Progenitor cell of endocrine pancreas (in vitro differentiated cells): ENCODE data around the gene TMEM138. TPM values are rescaled to one million over a fixed set of nuclear protein-coding genes. Genes with fewer than 3 reads are reported as not detected.

Experiments
- DNase-seq: peaks from one replicate; pipeline ENCODE4 v3.0.0; 2021; ENCODE audit warnings: low spot score; ENCODE audit not compliant: unreplicated experiment
- H3K27ac Mint-ChIP-seq: 2 replicates; pipeline ENCODE4 v1.8.0; 2021; ENCODE audit warnings: mild to moderate bottlenecking, moderate library complexity, mixed read lengths
- H3K27me3 Mint-ChIP-seq: 2 replicates; pipeline ENCODE4 v1.8.0; 2021; ENCODE audit warnings: mixed read lengths
- H3K36me3 Mint-ChIP-seq: 2 replicates; pipeline ENCODE4 v1.8.0; 2022; ENCODE audit warnings: mixed read lengths; ENCODE audit not compliant: insufficient read depth
- H3K4me1 Mint-ChIP-seq: 2 replicates; pipeline ENCODE4 v1.8.0; 2021; ENCODE audit warnings: low read depth, mixed read lengths
- H3K4me3 Mint-ChIP-seq: 2 replicates; pipeline ENCODE4 v1.8.0; 2021; ENCODE audit warnings: low read depth, mild to moderate bottlenecking, moderate library complexity, mixed read lengths
- H3K9me3 Mint-ChIP-seq: 2 replicates; pipeline ENCODE4 v1.8.0; 2021; ENCODE audit warnings: low read depth, mixed read lengths
- CTCF ChIP-seq: fragments of 200-600 bp; sonication (generic); IDR thresholded peaks from one replicate; pipeline ENCODE4 v1.5.0; 2021; ENCODE audit warnings: antibody characterized with exemption, mild to moderate bottlenecking; ENCODE audit not compliant: unreplicated experiment
- total RNA-seq: library from RNA; stranded (reverse); gene quantifications from 2 replicates; pipeline ENCODE4 v1.2.1, GENCODE V29; 2021

Gene TMEM138
- total RNA-seq, 1 donor from 2014 or later: 46.7 TPM

GRCh38 chr11:61403658-61404057, 41.5 kb downstream of the TMEM138 start:
- Mint-ChIP-seq H3K36me3 (peaks cover 19% of the 10 kb centered on the region), H3K4me1 (no peaks in the 10 kb centered on the region), H3K4me3 (no peak overlapping the region), H3K9me3 (no peaks in the 10 kb centered on the region), H3K27ac (no peak overlapping the region), H3K27me3 (no peaks in the 10 kb centered on the region)
- TF ChIP-seq CTCF: no peak
- DNase-seq: no peak

GRCh38 chr11:61404103-61404502, 41.9 kb downstream of the TMEM138 start:
- no peak overlapping the region for H3K27ac Mint-ChIP-seq
- no peaks in the 10 kb centered on the region for H3K27me3 Mint-ChIP-seq
- H3K9me3 Mint-ChIP-seq: no peaks in the 10 kb centered on the region
- H3K4me3 Mint-ChIP-seq: no peak overlapping the region
- H3K36me3 Mint-ChIP-seq: peaks cover 17% of the 10 kb centered on the region
- DNase-seq: no peak
- TF ChIP-seq CTCF: no peak
- no peaks in the 10 kb centered on the region for H3K4me1 Mint-ChIP-seq

- DNase-seq: no peak
- H3K27ac Mint-ChIP-seq: no peak overlapping the region
- H3K4me1 Mint-ChIP-seq: no peaks in the 10 kb centered on the region
- H3K36me3 Mint-ChIP-seq: peaks cover 17% of the 10 kb centered on the region
- no peaks in the 10 kb centered on the region for H3K27me3 Mint-ChIP-seq
- TF ChIP-seq CTCF: no peak
- no peak overlapping the region for H3K4me3 Mint-ChIP-seq
- H3K9me3 Mint-ChIP-seq: no peaks in the 10 kb centered on the region
Measured at GRCh38 chr11:61404641-61405040, 42.5 kb downstream of the TMEM138 start.

DNA sequence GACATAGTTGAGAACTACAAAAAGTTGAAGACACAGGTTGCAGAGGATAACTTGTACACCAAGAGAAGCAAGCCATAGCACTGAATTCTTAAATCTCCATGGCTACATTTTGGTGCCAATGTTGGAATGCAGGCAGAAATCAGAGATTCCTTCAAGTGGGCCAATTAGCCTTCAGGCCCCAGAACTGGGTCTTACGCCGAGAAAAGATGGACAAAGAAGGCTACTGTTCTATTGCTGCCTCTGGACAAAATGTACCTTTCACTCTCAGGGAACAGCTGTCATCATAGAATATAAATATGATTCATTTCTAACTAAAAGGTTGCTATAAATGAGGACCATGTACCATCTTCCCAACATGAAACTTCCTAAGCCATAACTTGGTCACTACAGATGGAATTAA, 43.9 kb downstream of the TMEM138 start:
- TF ChIP-seq CTCF: no peak
- H3K4me1 Mint-ChIP-seq: no peaks in the 10 kb centered on the region
- no peak overlapping the region for H3K4me3 Mint-ChIP-seq
- H3K9me3 Mint-ChIP-seq: no peaks in the 10 kb centered on the region
- DNase-seq: no peak
- H3K36me3 Mint-ChIP-seq: peaks cover 20% of the 10 kb centered on the region
- no peak overlapping the region for H3K27ac Mint-ChIP-seq
- H3K27me3 Mint-ChIP-seq: no peaks in the 10 kb centered on the region

DNA sequence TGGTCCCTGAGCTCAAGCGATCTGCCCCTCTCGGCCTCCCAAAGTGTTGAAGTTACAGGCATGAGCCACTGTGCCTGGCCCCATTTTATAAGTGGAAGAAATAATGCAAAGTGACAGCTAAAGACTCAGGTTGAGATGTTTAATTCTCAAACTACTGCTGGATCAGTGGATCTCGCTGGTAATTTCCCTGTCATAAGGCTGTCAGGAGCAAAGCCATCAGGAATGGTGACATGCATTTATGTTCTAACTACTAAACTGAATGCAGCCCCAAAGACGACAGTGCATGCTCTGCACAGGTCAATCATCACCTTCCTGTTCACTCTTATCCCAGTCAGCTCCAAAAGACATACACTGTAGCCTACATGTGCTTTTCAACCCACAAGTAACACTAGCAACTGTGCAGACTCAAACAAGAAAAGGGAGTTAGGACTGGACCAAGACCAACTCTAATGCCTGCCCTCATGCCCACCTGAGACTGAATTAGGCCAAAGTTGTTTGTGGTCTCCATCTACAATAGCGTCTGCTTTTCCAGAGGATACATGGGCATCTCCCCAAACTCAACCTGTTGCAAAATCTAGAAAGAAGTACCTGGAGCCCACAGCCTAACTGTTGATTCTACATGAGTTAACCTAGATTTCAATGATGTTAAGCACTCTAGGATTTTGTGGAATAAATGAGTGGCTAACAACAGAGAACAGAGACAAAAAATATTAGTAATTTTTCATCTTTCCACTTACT, 45.0 kb downstream of the TMEM138 start:
- Mint-ChIP-seq H3K4me3 (no peak overlapping the region), H3K27ac (peak overlapping the region; percentile 29), H3K4me1 (no peaks in the 10 kb centered on the region), H3K36me3 (peaks cover 25% of the 10 kb centered on the region), H3K9me3 (no peaks in the 10 kb centered on the region), H3K27me3 (no peaks in the 10 kb centered on the region)
- no peak for TF ChIP-seq CTCF
- no peak for DNase-seq
